ENCODE data around the gene MAP3K10.

The MAP3K10 gene

DNA sequence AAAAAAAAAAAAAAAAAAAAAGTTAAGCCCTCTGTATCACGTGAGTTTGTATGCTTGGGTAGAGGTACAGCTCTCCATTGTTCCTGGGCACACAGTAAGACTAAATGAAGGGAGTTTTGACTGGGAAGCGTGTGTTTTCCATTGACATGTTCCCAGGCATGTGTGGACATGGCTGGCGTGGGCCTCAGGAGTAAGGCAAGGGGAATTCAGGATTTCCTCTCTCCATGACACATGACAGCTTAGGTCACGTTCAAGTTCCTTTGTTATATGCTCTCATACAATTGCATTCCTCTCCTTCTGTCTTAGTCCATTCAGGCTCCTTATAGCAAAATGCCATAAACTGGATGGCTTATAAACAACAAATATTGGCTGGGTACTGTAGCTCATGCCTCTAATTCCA, 17.1 kb upstream of the MAP3K10 start:
- no peak overlapping the region for H3K4me3 ChIP-seq (ENCODE audit: severe bottlenecking)
- TF ChIP-seq CTCF (IDR thresholded peaks at IDR 0.05; ENCODE audit: poor library complexity, severe bottlenecking): no peak
- H3K36me3 ChIP-seq (ENCODE audit: low read depth): no peaks in the 10 kb centered on the region
- no peaks in the 10 kb centered on the region for H3K9me3 ChIP-seq (ENCODE audit: severe bottlenecking)
- ATAC-seq (ENCODE audit: low read depth) (no peak), DNase-seq (ENCODE audit: low spot score) (no peak)
- H3K4me1 ChIP-seq (ENCODE audit: insufficient read depth, poor library complexity, severe bottlenecking): peaks cover 3% of the 10 kb centered on the region
- H3K27me3 ChIP-seq (ENCODE audit: insufficient read depth, poor library complexity, severe bottlenecking): no peaks in the 10 kb centered on the region
- H3K27ac ChIP-seq (ENCODE audit: poor library complexity, severe bottlenecking): no peak overlapping the region

GRCh38 chr19:40175820-40176219, 15.4 kb upstream of the MAP3K10 start:
- DNase-seq (ENCODE audit: low spot score) (no peak), ATAC-seq (ENCODE audit: low read depth) (no peak)
- Histone ChIP-seq H3K27me3 (ENCODE audit: insufficient read depth, poor library complexity, severe bottlenecking) (no peaks in the 10 kb centered on the region), H3K9me3 (ENCODE audit: severe bottlenecking) (no peaks in the 10 kb centered on the region), H3K36me3 (ENCODE audit: low read depth) (no peaks in the 10 kb centered on the region), H3K4me1 (ENCODE audit: insufficient read depth, poor library complexity, severe bottlenecking) (peaks cover 3% of the 10 kb centered on the region), H3K4me3 (ENCODE audit: severe bottlenecking) (no peak overlapping the region), H3K27ac (ENCODE audit: poor library complexity, severe bottlenecking) (no peak overlapping the region)
- no peak for TF ChIP-seq CTCF (IDR thresholded peaks at IDR 0.05; ENCODE audit: poor library complexity, severe bottlenecking)

- H3K9me3 ChIP-seq (ENCODE audit: severe bottlenecking): no peaks in the 10 kb centered on the region
- no peak overlapping the region for H3K27ac ChIP-seq (ENCODE audit: poor library complexity, severe bottlenecking)
- ATAC-seq (ENCODE audit: low read depth) (no peak), DNase-seq (ENCODE audit: low spot score) (no peak)
- no peaks in the 10 kb centered on the region for H3K27me3 ChIP-seq (ENCODE audit: insufficient read depth, poor library complexity, severe bottlenecking)
- H3K36me3 ChIP-seq (ENCODE audit: low read depth): no peaks in the 10 kb centered on the region
- TF ChIP-seq CTCF (IDR thresholded peaks at IDR 0.05; ENCODE audit: poor library complexity, severe bottlenecking): no peak
- no peak overlapping the region for H3K4me3 ChIP-seq (ENCODE audit: severe bottlenecking)
- H3K4me1 ChIP-seq (ENCODE audit: insufficient read depth, poor library complexity, severe bottlenecking): peaks cover 3% of the 10 kb centered on the region
Measured at GRCh38 chr19:40177286-40178070, 13.7 kb upstream of the MAP3K10 start.

GRCh38 chr19:40178756-40179155, 12.5 kb upstream of the MAP3K10 start:
- no peak for TF ChIP-seq CTCF (IDR thresholded peaks at IDR 0.05; ENCODE audit: poor library complexity, severe bottlenecking)
- Histone ChIP-seq H3K36me3 (ENCODE audit: low read depth) (no peaks in the 10 kb centered on the region), H3K27me3 (ENCODE audit: insufficient read depth, poor library complexity, severe bottlenecking) (no peaks in the 10 kb centered on the region), H3K4me3 (ENCODE audit: severe bottlenecking) (no peak overlapping the region), H3K27ac (ENCODE audit: poor library complexity, severe bottlenecking) (no peak overlapping the region), H3K9me3 (ENCODE audit: severe bottlenecking) (no peaks in the 10 kb centered on the region), H3K4me1 (ENCODE audit: insufficient read depth, poor library complexity, severe bottlenecking) (peaks cover 3% of the 10 kb centered on the region)
- ATAC-seq (ENCODE audit: low read depth) (peak; percentile 52; the same call in 2 of the 3 replicates), DNase-seq (ENCODE audit: low spot score) (no peak)

- no peak overlapping the region for H3K27ac ChIP-seq (ENCODE audit: poor library complexity, severe bottlenecking)
- no peaks in the 10 kb centered on the region for H3K9me3 ChIP-seq (ENCODE audit: severe bottlenecking)
- ATAC-seq (ENCODE audit: low read depth) (no peak), DNase-seq (ENCODE audit: low spot score) (no peak)
- no peak for TF ChIP-seq CTCF (IDR thresholded peaks at IDR 0.05; ENCODE audit: poor library complexity, severe bottlenecking)
- H3K4me3 ChIP-seq (ENCODE audit: severe bottlenecking): no peak overlapping the region
- no peaks in the 10 kb centered on the region for H3K27me3 ChIP-seq (ENCODE audit: insufficient read depth, poor library complexity, severe bottlenecking)
- H3K36me3 ChIP-seq (ENCODE audit: low read depth): no peaks in the 10 kb centered on the region
- no peaks in the 10 kb centered on the region for H3K4me1 ChIP-seq (ENCODE audit: insufficient read depth, poor library complexity, severe bottlenecking)
Measured at GRCh38 chr19:40184273-40184672, 7.0 kb upstream of the MAP3K10 start.
